ENCODE measurements around the gene ALDH16A1.

DNA sequence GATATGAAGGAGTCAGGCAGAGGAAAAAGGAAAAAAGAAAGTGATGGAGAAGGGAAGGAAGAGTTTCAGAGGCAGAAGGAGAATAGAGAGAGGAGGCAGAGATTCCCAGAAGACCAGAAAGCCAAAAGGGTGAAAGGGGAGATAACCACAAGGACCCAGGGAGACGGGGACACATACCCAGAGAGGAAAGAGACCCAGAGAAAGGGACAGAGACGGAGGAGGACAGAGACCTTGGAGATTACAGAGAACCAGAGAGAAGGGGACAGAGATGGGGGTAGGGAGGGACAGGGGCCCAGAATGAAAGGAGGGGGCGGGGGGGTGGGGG, 31.2 kb upstream of the ALDH16A1 start:
- TF ChIP-seq, protein P1, sequence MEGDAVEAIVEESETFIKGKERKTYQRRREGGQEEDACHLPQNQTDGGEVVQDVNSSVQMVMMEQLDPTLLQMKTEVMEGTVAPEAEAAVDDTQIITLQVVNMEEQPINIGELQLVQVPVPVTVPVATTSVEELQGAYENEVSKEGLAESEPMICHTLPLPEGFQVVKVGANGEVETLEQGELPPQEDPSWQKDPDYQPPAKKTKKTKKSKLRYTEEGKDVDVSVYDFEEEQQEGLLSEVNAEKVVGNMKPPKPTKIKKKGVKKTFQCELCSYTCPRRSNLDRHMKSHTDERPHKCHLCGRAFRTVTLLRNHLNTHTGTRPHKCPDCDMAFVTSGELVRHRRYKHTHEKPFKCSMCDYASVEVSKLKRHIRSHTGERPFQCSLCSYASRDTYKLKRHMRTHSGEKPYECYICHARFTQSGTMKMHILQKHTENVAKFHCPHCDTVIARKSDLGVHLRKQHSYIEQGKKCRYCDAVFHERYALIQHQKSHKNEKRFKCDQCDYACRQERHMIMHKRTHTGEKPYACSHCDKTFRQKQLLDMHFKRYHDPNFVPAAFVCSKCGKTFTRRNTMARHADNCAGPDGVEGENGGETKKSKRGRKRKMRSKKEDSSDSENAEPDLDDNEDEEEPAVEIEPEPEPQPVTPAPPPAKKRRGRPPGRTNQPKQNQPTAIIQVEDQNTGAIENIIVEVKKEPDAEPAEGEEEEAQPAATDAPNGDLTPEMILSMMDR (IDR thresholded peaks at IDR 0.05 in 8 of 11, conservative IDR thresholded peaks at IDR 0.05 in 3 of 11): no peak
- TF ChIP-seq POLR2A (IDR thresholded peaks at IDR 0.05) (no peak), POLR2AphosphoS5 (IDR thresholded peaks at IDR 0.05) (no peak)
